Amniotic epithelial cell (primary cell): ENCODE data around the gene THAP2.

Source experiments
- DNase-seq: peaks from one replicate; pipeline ENCODE4 v3.0.0-alpha.2; 2010; ENCODE audit warnings: low read depth

The THAP2 gene

DNA sequence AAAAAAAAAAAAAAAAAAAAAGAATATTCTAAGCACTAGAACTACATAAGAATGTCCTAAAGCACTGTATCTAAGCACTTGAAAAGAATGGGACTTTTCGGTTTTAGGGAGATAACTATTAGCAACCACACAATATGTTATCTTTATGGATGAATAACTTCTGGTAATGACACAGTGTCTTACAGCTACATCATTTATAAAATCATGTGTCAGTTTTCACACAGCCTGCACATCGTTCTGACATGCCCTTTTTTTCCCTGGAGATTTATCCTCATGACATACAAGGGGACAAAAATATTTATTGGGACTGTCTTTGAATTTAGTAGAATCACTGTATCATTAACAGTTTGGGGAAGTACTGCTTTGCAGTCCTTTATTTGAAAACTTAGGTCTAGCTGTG lies 39.1 kb downstream of the THAP2 start:
- no peak for DNase-seq

DNA sequence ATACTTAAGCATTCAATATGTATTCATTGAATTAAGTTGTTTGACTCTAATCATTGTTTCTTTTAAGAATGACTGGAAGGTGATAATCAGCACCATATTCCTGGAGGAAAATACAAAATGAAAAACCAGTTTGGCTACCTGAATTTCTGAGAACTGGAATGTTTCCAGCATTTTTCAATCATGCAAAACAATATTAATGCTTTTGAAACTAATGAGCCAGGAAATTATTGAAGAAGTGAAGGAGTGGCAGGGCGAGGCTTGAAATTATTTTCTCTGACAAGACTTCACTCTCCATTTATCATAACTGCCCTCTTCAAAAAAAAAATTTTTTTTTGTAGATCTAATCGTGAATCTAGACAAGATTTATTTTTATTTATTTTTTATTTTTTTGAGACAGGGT lies 40.8 kb downstream of the THAP2 start:
- DNase-seq, result no peak

DNA sequence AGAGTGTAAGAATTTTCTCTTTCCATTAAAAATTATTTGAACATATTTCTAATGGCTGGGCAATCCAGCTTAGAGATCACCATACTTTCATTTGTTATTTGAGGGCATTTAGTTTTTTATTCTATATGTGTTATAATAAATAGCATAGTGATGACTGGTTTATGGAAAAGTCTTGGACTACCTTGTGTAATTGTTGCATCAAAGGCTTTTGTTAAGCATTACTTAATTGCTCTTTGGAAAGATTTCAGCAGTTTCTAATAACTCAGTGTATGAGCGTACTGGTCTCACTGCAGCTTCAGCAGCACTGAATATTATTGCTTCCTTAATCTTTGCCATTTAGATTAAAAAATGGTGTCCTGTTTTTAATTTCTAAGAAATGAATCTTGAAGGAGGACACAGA lies 44.6 kb downstream of the THAP2 start:
- DNase-seq, result peak; percentile 80

DNA sequence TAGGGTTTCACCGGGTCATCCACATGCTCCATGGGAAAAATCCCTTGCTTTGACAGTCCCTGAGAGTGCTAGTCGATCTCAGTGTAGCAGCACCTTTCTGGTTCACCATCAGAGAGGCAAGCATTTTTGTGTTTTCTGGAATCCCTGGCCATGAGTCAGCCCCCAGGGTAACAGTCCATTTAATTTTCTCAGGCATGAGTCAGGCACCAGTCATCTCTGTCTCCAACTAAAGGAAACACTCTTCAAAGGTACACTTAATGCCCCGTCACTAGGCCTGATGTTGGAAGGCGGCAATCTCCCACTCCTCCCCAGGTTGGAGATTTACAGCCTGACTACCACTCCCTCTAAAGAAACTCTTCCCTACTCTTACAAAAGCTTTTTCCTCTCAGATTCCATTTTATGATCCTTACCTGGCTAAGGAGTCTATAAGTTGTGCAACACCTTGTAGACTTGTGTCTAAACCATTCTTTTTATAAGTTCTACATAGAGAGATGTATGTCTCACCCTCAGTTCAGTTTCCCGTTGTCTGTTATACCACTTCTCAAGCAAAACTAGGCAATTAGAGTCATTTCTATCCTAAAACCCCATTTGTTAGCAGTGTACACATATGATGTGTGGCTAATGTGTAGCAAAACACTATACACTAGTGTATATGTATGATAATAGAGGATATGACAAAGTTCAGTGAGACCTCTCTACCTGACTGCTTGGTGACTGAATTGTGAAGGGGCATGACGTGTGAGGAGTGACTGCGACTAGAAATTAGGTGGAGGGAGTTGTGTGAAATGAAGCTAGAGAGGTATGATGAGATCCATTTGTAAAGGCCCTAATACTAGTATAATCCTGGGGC lies 46.4 kb downstream of the THAP2 start:
- peak; percentile 91 for DNase-seq

DNA sequence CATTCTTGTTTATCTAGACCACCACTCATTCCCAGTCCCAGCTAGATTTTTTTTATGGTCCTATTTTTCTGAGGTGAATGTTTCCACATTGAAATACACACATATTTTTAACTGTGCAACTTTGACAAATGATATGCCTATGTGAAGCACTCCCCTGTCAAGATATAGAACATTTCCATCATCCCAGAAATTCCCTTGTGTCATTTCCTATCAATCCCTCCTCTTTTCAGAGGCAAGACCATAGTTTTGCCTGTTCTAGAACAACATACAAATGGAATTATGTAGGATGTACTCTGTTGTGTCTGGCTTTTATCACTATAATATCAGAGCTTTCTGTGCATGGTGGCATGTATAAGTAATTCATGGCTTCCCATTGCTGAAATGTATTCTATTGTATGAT lies 54.5 kb downstream of the THAP2 start:
- DNase-seq, result peak; percentile 58

DNA sequence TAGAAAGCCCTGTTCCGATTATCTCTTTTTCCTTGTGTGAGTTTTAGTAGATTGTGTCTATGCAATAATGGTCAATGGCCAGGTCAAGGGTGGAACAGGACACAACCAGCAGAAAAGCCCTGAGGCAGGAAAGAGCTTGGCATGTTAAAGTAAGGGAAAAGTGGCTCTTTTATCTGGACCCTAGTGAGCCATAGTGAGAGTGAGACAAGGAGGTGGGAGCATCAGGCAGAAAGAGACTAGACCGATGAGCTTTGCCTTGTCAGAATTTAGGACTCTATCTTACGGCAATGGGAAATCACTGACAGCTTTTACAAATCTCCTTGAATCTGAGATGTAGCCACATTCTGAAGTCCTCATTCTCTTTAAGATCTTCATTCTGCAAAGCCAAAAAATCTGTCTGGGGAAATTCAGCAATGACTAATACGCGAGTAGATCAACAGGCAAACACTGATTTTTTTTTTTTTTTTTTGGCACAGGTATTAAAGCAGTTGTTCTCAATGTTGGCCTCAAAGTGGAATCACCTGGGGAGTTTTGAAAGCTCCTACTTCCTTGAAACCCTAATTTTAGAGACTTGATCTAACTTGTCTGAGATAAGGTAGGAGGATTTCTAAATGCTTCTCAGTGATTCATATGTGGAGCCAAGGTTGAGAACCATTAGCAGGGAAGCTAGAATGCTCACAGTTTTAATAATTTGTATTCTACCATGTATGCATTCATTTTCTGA lies 55.7 kb downstream of the THAP2 start:
- peak; percentile 27 for DNase-seq

DNA sequence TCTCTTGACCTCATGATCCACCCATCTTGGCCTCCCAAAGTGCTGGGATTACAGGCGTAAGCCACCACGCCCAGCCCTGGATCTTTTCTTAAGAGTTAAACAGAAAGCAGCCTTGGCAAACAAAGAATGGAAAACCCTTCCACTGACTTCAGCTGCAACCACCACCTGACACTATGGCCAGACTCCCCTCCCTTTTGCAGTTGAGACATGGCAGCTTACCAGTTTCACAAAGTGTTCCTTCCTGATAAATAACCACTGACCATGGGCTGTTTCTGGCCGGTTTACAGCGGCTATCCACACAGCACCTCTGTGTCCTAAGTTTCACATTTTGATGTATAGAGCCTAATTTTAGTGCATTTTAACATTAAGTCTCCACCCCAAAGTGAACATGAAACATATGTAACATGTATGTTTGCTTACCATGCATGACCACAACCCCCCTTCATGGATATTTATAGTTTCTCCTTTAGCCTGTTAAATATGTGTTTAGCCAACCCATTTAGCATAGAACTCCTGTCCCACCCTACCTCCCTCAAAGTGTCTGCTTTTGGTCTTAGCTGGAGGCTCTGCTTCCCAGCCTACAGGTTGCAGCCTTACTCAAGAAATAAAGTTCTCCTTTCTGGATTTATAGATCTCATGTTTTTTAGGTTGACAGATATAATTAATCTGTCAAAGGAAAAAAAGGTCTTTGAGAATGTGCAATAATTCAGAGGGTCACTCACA lies 57.8 kb downstream of the THAP2 start:
- peak; percentile 65 for DNase-seq

DNA sequence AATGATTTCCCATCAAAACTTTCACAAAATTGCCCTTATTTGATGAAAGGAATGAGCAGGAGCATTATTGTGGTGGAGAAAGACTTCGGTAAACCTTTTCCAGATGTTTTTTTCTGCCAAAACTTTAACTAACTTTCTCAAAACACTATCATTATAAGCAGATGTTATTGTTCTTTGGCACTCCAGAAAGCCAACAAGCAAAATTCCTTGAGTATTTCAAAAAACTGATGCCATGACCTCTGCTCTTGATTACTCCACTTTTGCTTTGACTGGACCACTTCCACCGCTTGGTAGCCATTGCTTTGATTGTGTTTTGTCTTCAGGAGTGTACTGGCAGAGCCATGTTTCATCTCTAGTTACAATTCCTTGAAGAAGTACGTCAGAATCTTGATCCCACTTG lies 60.9 kb downstream of the THAP2 start:
- no peak for DNase-seq

DNA sequence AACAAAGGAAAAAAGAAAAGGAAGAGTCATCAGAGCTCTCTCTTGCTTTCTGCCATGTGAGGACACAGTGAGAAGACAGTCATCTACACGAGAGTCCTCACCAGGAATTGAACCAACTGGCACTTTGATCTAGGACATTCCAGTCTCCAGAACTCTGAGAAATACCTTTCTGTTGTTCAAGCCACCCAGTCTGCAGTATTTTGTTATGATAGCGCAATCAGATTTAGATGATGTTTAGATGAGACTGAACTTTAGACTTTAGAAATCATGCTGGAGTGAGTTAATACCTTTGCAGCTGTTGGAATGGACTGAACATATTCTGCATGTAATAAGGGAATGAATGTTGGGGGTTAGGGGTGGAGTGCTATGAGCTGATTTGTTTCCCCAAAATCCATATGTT lies 62.4 kb downstream of the THAP2 start:
- no peak for DNase-seq

DNA sequence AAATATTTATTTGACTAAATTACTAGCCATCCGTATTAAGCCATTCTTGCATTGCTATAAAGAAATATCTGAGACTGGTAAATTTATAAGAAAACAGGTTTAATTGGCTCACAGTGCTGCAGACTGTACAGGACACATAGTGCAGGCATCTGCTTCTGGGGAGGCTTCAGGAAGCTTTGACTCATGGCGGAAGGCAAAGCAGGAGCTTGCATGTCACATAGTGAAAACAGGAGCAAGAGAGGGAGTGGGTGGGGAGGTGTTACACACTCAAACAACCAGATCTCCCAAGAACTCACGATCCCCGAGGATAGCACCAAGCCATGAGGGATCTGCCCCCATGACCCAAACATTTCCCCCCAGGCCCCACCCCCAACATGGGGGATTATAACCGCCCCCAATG lies 63.9 kb downstream of the THAP2 start:
- DNase-seq, result no peak
